ENCODE results near the gene ACE.

GRCh38 chr17:63433746-63434591, 42.9 kb upstream of the ACE start:
- TF ChIP-seq LEF1 (IDR thresholded peaks at IDR 0.05; ENCODE audit: borderline replicate concordance) (no peak), FOXA1 (IDR thresholded peaks at IDR 0.05) (no peak)

Data from HEK293T (cell line).